Fibroblast of mammary gland (primary cell): ENCODE data around the gene PLCH2.
"Not testable (repeated sequence)": the region's sequence is repeated elsewhere in the genome, so short reads cannot be mapped to it uniquely, and the experiment has no call there.

ENCODE experiments used
- DNase-seq: peaks from one replicate; pipeline ENCODE4 v3.0.0-alpha.2; 2010; ENCODE audit warnings: low read depth
- H3K4me3 ChIP-seq: 2 replicates; pipeline ENCODE4 v1.5.1; 2011; ENCODE audit warnings: low read depth, mild to moderate bottlenecking, low read length, moderate library complexity; ENCODE audit not compliant: control insufficient read depth
- CTCF ChIP-seq: conservative IDR thresholded peaks from 2 replicates; pipeline ENCODE4 v1.5.1; 2011; ENCODE audit warnings: low read depth, low read length, inconsistent platforms; ENCODE audit not compliant: control insufficient read depth, insufficient read depth

PLCH2 gene

GRCh38 chr1:2435746-2436355 lies 40.2 kb upstream of the PLCH2 start:
- TF ChIP-seq CTCF, result no peak
- no peak overlapping the region for H3K4me3 ChIP-seq
- DNase-seq, result no peak

DNA sequence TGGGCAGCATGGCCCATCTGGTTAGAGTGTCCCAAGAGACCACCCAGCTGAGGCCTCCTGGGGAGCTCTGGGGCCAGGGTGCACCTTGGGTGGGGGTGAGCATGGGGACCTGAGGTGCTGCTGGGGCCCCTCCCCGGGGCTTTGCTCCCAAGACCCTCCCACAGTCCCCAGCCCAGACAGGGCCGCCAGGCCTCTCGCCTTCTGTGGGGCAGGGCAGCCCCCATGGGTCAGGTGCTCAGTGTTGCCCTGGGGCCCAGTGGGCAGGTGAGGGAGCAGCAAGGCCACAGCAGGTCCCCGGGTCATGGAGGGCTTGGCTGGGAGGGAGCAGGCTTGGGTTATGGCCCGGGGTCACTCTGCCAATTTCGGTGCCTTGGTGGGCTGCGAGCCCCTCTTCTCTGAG lies 39.2 kb upstream of the PLCH2 start:
- no peak for DNase-seq
- H3K4me3 ChIP-seq, result no peak overlapping the region
- no peak for TF ChIP-seq CTCF

DNA sequence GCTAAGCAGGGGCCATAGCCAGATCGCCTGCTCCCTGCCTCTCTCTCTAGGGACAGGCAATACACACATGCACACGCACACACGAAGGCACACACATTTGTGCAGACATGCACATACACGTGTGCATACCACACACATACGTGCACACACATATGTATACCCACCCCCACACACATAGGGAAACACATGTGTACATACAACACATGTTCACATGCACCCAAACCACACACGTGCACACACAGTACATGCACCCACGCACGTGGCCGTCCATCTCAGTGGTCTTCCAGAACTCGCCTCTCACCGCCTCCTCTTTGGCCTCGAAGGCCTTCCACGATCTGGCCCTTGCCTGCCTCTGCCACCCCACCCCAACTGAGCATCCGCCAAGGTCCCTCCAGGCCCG lies 38.5 kb upstream of the PLCH2 start:
- DNase-seq, result no peak
- no peak overlapping the region for H3K4me3 ChIP-seq
- TF ChIP-seq CTCF, result no peak

DNA sequence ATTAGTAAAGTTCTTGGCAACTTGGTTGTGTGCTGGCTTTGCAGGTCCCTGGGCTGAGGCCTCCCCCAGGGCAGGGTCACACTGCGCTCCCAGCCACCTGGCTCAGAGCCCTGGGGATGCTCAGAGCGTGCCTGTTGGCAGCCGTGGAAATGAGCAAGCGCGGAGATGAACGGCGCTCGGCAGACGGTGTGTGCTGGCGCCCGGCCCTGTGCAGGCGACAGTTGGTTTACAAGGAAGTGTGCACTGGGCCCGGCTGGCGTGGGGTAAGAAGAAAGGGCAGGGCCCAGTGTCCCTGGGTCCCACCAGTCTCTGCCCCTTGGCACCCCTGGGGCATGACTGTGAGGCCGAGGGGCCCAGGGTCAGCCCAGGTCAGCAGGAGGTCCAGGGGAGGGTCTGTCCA lies 38.1 kb upstream of the PLCH2 start:
- TF ChIP-seq CTCF, result no peak
- no peak for DNase-seq
- H3K4me3 ChIP-seq, result no peak overlapping the region

- no peak for TF ChIP-seq CTCF
- no peak overlapping the region for H3K4me3 ChIP-seq
- no peak for DNase-seq
These were observed 37.4 kb upstream of the PLCH2 start for GRCh38 chr1:2438641-2439040.

DNA sequence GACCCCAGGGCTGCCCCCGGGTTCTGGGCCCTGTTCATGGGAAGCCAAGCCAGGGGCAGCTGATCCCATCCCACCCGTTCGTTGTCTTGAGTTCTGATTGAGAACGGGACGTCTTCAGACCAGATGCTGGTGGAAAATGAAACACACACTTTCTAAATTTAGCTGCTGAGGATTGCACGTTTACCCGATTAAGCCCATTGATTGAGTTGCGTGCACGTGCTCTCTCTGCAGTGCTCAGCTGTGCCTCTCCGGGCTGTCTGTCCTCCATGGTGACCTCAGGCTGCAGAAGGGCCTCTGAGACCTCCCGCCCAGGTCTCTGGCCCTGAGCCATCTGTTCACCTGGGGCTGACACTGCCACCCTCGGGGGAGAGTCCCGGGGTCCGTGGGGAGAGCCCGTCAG lies 36.7 kb upstream of the PLCH2 start:
- TF ChIP-seq CTCF, result no peak
- no peak for DNase-seq

DNA sequence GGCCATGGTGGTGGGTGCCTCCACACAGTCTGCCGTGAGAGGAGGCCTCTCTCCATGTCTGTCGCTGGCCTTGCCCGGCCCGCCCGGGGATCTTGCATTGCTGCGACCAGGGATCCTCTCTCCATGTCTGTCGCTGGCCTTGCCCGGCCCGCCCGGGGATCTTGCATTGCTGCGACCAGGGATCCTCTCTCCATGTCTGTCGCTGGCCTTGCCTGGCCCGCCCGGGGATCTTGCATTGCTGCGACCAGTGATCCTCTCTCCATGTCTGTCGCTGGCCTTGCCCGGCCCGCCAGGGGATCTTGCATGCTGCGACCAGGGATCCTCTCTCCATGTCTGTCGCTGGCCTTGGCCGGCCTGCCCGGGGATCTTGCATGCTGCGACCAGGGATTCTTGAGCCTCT lies 35.7 kb upstream of the PLCH2 start:
- DNase-seq, H3K4me3 ChIP-seq: not testable (repeated sequence)

More for the DNA sequence above, 36.7 kb upstream of the PLCH2 start:
- no peak overlapping the region for H3K4me3 ChIP-seq
